PFSK-1 (cell line): ENCODE measurements around the gene BTNL8.

ENCODE experiments used
- FOXP2 ChIP-seq: optimal IDR thresholded peaks from 2 replicates; pipeline ENCODE3; 2011; ENCODE audit warnings: borderline replicate concordance, control low read depth, inconsistent platforms; ENCODE audit not compliant: insufficient read depth; ENCODE audit errors: extremely low read length, extremely low read depth
- POLR2AphosphoS5 ChIP-seq: IDR thresholded peaks from 2 replicates; pipeline ENCODE4 v1.6.1; 2012; ENCODE audit warnings: low read depth, mild to moderate bottlenecking, control low read depth, low read length, moderate library complexity
- REST ChIP-seq, 2 experiments: IDR thresholded peaks; 2 replicates each; pipeline versions ENCODE4 v1.6.1 to v1.8.0; 2011 to 2012; ENCODE audit warnings: low read depth in 2 of 2, low read length in 2 of 2, control low read depth in 1 of 2, inconsistent platforms in 1 of 2, mild to moderate bottlenecking in 1 of 2, moderate library complexity in 1 of 2; ENCODE audit not compliant: insufficient read depth in 1 of 2
- SIN3A ChIP-seq: IDR thresholded peaks from 2 replicates; pipeline ENCODE4 v1.6.1; 2012; ENCODE audit warnings: mild to moderate bottlenecking, low read length, moderate library complexity, borderline replicate concordance; ENCODE audit not compliant: insufficient read depth
- TAF1 ChIP-seq: IDR thresholded peaks from 2 replicates; pipeline ENCODE4 v1.6.1; 2012; ENCODE audit warnings: low read length, control low read depth, borderline replicate concordance; ENCODE audit not compliant: insufficient read depth

BTNL8 gene

GRCh38 chr5:180865981-180866695 lies 32.8 kb upstream of the BTNL8 start:
- TF ChIP-seq REST (IDR thresholded peaks at IDR 0.05; ENCODE audit: insufficient read depth in 1 of 2, low read depth in 2 of 2, low read length in 2 of 2) (no peak), FOXP2 (no peak), POLR2AphosphoS5 (no peak), TAF1 (no peak), SIN3A (no peak)

- TF ChIP-seq SIN3A (no peak), FOXP2 (no peak), TAF1 (no peak), POLR2AphosphoS5 (no peak), REST (IDR thresholded peaks at IDR 0.05; ENCODE audit: insufficient read depth in 1 of 2, low read depth in 2 of 2, low read length in 2 of 2) (no peak)
Measured at GRCh38 chr5:180866985-180867384, 32.0 kb upstream of the BTNL8 start.

GRCh38 chr5:180868960-180869359 lies 30.0 kb upstream of the BTNL8 start:
- no peak for TF ChIP-seq REST (IDR thresholded peaks at IDR 0.05; ENCODE audit: insufficient read depth in 1 of 2, low read depth in 2 of 2, low read length in 2 of 2)
- TF ChIP-seq SIN3A = no peak
- no peak for TF ChIP-seq FOXP2
- TF ChIP-seq POLR2AphosphoS5 = no peak
- no peak for TF ChIP-seq TAF1

DNA sequence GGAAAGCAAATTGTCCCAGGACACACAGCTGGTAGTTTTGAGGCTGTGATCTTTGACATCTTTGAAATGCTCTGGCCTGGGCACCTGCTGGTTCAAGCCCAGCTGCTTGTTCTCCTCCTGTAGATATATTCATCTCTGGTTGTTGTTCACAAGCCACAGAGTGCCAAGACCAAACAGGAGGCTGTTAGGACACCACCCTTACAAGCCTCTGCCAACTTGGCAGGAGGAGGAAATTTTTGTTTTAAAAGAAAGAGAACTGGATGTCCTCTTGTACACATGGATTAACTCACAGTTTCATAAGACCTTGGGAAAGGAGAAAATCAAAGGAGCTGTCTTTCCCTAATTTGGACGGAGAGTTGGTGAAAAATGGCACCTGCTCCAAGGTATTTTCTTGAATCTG lies 29.4 kb upstream of the BTNL8 start:
- TF ChIP-seq REST (IDR thresholded peaks at IDR 0.05; ENCODE audit: insufficient read depth in 1 of 2, low read depth in 2 of 2, low read length in 2 of 2) (no peak), TAF1 (no peak), FOXP2 (no peak)
